ENCODE results near the gene HMSD. TPM values are rescaled to one million over a fixed set of nuclear protein-coding genes. Genes with fewer than 3 reads are reported as not detected.

Gene HMSD
- total RNA-seq, 2 donors from 2014 or later: not detected

DNA sequence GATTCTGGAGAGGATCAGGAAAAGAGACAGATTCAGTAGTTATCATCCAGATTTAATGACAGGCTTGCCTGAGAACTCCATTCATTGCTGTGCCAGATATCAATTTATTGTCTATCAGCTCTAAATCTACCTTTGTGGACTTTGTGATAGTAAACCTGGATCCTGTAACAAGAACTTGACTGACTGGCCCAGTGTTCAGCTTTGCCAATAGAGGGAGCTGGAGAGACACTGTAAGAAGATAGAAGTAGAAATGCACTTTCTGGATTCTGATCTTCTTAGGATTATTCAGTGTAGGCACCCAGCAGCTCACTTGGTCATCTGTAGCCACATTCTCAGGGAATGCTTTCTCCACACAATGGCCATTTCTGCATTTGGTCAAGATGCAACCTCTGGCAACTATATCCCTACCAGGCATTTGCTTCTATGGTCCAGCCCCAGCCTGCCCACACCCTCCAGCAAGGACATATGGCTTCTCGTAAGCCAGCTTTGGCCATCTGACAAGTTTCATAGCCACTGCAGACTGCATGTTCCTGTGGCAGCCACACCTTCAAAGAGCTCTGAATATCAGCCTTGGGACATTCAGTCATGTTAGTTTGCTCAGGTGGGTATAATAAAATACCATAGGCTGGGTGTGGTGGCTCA lies 14.6 kb downstream of the HMSD start:
- H3K36me3 ChIP-seq: no peaks in the 10 kb centered on the region
- TF ChIP-seq, protein P1, sequence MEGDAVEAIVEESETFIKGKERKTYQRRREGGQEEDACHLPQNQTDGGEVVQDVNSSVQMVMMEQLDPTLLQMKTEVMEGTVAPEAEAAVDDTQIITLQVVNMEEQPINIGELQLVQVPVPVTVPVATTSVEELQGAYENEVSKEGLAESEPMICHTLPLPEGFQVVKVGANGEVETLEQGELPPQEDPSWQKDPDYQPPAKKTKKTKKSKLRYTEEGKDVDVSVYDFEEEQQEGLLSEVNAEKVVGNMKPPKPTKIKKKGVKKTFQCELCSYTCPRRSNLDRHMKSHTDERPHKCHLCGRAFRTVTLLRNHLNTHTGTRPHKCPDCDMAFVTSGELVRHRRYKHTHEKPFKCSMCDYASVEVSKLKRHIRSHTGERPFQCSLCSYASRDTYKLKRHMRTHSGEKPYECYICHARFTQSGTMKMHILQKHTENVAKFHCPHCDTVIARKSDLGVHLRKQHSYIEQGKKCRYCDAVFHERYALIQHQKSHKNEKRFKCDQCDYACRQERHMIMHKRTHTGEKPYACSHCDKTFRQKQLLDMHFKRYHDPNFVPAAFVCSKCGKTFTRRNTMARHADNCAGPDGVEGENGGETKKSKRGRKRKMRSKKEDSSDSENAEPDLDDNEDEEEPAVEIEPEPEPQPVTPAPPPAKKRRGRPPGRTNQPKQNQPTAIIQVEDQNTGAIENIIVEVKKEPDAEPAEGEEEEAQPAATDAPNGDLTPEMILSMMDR (IDR thresholded peaks at IDR 0.05): peak; percentile 77
- DNase-seq (ENCODE audit: low spot score) (no peak), ATAC-seq (ENCODE audit: insufficient number of reproducible peaks, low FRiP score, low read depth) (no peak)
- H3K4me3 ChIP-seq: no peak overlapping the region
- no peak overlapping the region for H3K27ac ChIP-seq
- no peaks in the 10 kb centered on the region for H3K4me1 ChIP-seq (ENCODE audit: control insufficient read depth in 1 of 2, low read depth in 2 of 2)
- H3K27me3 ChIP-seq (replicated peaks; ENCODE audit: insufficient read depth): no peaks in the 10 kb centered on the region
- no peaks in the 10 kb centered on the region for H3K9me3 ChIP-seq

DNA sequence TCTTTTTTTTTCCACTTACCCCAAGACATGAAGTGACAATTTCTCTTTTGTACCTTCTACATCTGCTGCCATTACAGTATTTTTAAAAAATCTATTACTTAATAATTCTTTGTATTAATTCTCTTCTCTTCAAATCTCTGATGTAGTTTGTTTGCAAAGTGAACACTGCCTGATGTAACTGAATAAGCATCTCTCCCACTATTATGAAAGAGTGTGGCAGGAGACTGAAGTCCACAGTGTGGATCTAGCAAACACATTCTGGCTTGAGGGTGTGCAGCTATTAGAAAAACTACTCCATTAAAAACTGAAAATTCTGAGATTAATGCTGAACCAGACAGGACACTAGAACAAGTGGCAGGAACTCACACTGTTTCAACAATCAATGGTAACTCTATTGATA lies 15.8 kb downstream of the HMSD start:
- no peaks in the 10 kb centered on the region for H3K9me3 ChIP-seq
- no peak overlapping the region for H3K4me3 ChIP-seq
- TF ChIP-seq, protein P1 (IDR thresholded peaks at IDR 0.05): no peak
- H3K27me3 ChIP-seq (replicated peaks; ENCODE audit: insufficient read depth): no peaks in the 10 kb centered on the region
- no peaks in the 10 kb centered on the region for H3K36me3 ChIP-seq
- no peak for ATAC-seq (ENCODE audit: insufficient number of reproducible peaks, low FRiP score, low read depth)
- peaks cover 6 to 8% of the 10 kb centered on the region in 2 donors for H3K4me1 ChIP-seq (ENCODE audit: control insufficient read depth in 1 of 2, low read depth in 2 of 2)
- DNase-seq (ENCODE audit: low spot score): no peak
- H3K27ac ChIP-seq: no peak overlapping the region

DNA sequence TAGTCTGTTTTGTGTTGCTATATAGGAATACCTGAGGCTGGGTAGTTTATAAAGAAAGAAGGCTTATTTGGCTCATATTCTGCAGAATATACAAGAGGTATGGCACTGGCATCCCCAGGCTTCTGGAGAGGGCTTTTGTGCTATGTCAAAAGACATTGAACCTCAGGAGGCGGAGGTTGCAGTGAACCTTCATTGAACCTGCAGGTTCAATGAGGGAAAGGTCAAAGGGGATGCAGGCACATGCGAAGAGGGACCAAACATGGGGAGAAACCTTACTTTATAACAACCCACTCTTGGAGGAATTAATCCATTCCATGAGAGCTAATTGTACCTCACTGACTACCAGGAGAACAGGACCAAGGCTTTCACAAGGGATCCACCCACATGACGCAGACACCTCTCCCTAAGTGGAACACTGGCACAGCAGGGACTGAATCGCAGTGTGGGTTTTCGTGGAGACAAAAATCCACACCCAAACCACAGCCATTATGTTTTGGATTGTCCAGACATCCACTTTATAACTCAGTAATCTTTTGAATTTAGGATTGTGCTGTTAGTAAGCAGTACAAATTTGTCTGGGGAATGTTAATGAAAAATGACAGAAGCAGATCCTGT lies 16.7 kb downstream of the HMSD start:
- H3K27me3 ChIP-seq (replicated peaks; ENCODE audit: insufficient read depth): no peaks in the 10 kb centered on the region
- H3K4me1 ChIP-seq (ENCODE audit: control insufficient read depth in 1 of 2, low read depth in 2 of 2): peaks cover 6 to 9% of the 10 kb centered on the region in 2 donors
- no peak overlapping the region for H3K4me3 ChIP-seq
- TF ChIP-seq, protein P1 (IDR thresholded peaks at IDR 0.05): no peak
- ATAC-seq (ENCODE audit: insufficient number of reproducible peaks, low FRiP score, low read depth) (no peak), DNase-seq (ENCODE audit: low spot score) (no peak)
- H3K27ac ChIP-seq: no peak overlapping the region
- H3K36me3 ChIP-seq: no peaks in the 10 kb centered on the region
- H3K9me3 ChIP-seq: no peaks in the 10 kb centered on the region

DNA sequence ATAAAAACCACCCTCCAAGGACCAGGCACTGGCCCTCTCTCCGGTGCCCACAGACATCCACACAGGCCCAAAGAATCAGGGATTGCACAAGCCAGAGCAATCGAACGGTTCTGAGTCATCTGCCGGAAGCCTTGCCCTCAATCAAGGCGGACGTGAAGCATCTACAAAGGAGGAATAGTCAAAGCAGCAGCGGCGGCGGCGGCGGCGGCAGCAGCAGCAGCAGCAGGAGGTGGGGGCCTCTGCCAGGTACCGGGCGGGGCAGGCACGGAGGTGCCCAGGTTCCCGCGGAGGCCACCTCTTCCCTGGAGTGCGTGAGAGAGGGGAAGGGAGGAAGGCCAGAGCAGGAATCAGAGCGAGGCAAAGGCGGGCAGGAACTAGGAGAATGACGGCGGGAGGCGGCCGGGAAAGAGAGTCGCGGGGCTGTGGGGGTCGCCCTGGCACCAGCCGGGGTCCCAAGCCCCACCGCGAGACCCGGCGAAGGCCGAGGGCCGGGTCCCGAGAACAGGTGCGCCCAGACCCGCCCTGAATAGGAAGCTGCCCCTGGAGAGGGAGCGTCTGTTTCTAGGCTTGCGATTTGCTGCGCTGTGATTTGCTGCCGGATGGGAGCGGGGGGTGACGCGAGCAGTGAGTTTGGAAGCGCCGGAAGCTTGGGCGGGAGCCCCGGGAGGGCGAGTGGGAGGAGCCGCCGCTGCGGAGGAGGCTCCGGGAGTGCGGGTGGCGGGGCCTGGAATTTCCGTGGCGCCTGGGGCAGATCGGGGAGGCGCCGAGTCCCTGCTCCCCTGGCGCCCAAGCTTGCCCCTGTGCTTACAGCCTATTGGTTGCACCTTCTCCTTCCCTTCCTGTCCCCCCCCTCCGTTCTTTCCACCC lies 21.1 kb downstream of the HMSD start, which contains the start of gene SERPINB8:
TSS of gene SERPINB8 (plus strand) at position 140 of the 867 bp plus-strand sequence. CDS start 8,228 bp downstream, outside the sequence.
- peak within 1 kb of the TSS; percentile 97 for H3K4me3 ChIP-seq
- TF ChIP-seq, protein P1 (IDR thresholded peaks at IDR 0.05): no peak
- no peaks in the 10 kb centered on the region for H3K9me3 ChIP-seq
- H3K27ac ChIP-seq: peak within 1 kb of the TSS; percentile 100
- no peaks in the 10 kb centered on the region for H3K27me3 ChIP-seq (replicated peaks; ENCODE audit: insufficient read depth)
- H3K4me1 ChIP-seq (ENCODE audit: control insufficient read depth in 1 of 2, low read depth in 2 of 2): peaks cover 10 to 16% of the 10 kb centered on the region in 2 donors
- peak; percentile 98 for ATAC-seq (ENCODE audit: insufficient number of reproducible peaks, low FRiP score, low read depth)
- DNase-seq (ENCODE audit: low spot score): peak; percentile 78
- H3K36me3 ChIP-seq: no peaks in the 10 kb centered on the region

DNA sequence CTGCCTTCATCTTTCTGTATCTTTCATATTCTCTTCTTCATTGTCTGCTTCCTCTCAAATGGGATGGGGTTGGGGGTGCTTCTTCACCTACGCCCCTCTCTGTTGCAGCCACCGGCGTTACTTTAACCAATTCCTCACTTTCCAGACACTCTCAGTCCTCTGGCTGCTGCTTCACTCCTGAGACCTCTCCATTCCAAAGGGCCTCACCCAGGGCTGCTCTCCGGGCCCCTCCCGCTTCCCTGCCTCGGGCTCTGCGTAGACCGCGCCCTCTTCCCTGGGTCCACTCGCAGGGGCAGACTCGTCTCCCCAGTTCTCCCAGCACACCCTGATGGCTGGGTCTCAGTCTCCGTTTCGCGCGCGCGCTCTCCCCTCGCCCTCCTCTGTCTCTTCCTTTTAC lies 21.7 kb downstream of the HMSD start:
- H3K9me3 ChIP-seq: no peaks in the 10 kb centered on the region
- DNase-seq (ENCODE audit: low spot score): no peak
- TF ChIP-seq, protein P1 (IDR thresholded peaks at IDR 0.05): no peak

More for the DNA sequence above, 21.7 kb downstream of the HMSD start:
- peak; percentile 18 for ATAC-seq (ENCODE audit: insufficient number of reproducible peaks, low FRiP score, low read depth)
- H3K4me3 ChIP-seq: peak overlapping the region; percentile 97
- H3K27me3 ChIP-seq (replicated peaks; ENCODE audit: insufficient read depth): no peaks in the 10 kb centered on the region
- H3K4me1 ChIP-seq (ENCODE audit: control insufficient read depth in 1 of 2, low read depth in 2 of 2): peaks cover 10 to 16% of the 10 kb centered on the region in 2 donors
- H3K27ac ChIP-seq: peak overlapping the region; percentile 100
- H3K36me3 ChIP-seq: no peaks in the 10 kb centered on the region

Measured in thoracic aorta (tissue), 2 donors.